Kidney glomerular epithelial cell (primary cell): ENCODE data around the gene CDKL5.

Experiments
- DNase-seq: peaks from one replicate; lab custom pipeline; 2025; lab: John Stamatoyannopoulos, UW

CDKL5 gene

GRCh38 chrX:18698737-18699650 lies 273.6 kb downstream of the CDKL5 start:
- DNase-seq = no peak

GRCh38 chrX:18701621-18702361 lies 276.4 kb downstream of the CDKL5 start:
- DNase-seq = no peak

GRCh38 chrX:18702362-18703195 lies 277.2 kb downstream of the CDKL5 start:
- no peak for DNase-seq
